T-helper 22 cell (primary cell): Measurements from ENCODE around the gene DMD.
"Not testable (repeated sequence)": the region's sequence is repeated elsewhere in the genome, so short reads cannot be mapped to it uniquely, and the experiment has no call there.

Source experiments
- DNase-seq: peaks from one replicate; pipeline ENCODE4 v3.0.0-alpha.2; 2020; ENCODE audit warnings: low read depth

DMD gene

GRCh38 chrX:33156152-33156726 lies 55.1 kb downstream of the DMD start:
- DNase-seq = no peak

GRCh38 chrX:33149580-33149979 lies 61.8 kb downstream of the DMD start:
- no peak for DNase-seq

- DNase-seq = no peak
Observed at GRCh38 chrX:33149085-33149484, 62.3 kb downstream of the DMD start.

- no peak for DNase-seq
Observed at GRCh38 chrX:33142331-33142730, 69.0 kb downstream of the DMD start.

- no peak for DNase-seq
Observed at GRCh38 chrX:33138677-33139249, 72.6 kb downstream of the DMD start.

DNA sequence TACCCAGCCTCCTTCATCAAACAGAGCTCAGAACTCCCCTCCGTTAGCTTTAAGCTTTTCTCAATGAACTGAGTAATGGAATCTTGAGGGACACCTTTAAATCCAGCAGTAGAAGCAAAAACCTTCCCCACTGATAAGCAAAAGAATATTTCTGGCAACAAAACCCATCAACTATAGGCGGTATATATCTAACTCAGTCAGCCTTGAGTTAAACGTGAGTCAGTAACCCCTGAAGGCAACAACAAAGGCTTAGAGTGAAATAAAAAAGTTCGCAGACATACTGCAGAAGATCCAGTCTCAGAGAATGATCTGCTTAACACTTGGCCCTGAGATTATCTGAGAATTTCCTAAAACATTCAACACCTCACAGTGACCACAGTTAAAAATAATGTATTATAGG lies 77.2 kb downstream of the DMD start:
- DNase-seq = no peak

DNA sequence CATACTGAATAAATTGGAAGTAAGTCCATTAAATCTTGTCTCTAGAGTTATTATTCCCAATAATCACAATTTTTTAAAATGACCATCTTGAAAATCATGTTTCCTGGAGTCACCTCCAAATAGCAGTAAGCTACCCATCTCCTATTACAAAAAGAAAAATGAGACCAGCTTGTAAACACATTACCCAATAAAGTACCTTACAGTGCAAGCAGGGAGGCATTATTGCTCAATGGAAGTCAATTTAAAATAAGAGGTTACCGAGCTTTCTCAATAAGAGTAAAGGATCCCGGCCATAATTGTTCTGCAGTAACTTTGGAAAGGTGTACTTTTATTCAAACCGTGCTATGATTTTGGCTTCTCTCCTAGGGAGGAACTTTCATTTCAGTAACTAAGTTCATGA lies 78.0 kb downstream of the DMD start:
- DNase-seq = no peak

GRCh38 chrX:33132569-33132968 lies 78.8 kb downstream of the DMD start:
- DNase-seq = no peak

DNA sequence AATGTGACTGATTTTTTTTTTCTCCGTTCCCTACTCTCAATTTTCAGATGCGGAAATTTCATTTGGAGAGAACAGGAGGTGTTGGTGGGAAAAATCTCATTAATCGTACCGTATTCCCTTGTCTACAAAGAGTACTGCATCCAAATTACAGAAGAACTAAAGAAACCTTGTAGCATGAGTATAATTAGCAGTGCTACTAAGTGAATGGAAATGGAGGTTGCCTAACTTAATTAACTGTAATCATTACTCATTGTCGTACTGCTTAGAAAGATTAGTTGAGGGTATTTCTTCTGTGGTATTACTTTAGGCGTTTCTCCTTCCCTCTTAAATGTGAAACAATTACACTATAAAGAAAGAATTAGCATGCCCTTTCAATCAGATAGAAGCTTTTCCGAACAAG lies 81.7 kb downstream of the DMD start:
- no peak for DNase-seq

DNA sequence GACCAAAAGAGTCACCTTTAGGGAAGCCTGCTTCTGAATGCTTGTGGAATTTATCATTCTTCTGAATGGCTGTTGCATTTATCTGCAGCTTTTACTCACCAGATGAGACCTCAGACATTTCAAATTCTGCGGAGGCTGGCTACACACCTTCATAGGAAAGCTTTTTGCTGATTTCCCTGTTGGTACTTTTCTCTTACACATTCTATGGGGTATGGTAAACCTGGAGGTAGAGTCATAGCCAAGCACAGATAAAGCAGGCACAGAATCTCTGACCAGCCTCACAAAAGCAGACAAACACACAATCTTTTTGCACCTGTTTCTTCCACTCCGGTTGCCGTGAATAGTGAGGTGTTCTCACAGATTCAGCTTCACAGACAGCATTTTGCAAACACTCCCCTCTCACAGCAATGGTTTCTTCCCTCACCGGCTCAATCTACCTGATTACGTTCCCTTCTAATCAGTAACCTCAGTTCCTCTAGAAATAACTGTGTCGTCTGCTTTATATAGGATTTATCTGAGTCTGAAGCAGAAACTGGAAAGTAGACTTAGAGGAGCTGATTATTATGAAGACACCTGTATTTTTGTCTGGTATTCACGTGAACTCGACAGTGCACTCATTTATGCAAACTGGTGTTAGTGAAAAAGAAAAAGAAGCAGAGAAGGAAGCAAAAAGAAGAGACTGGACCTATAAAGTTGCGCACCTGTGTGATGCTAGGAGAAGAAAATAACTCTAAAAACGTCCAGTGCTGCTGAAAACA lies 83.1 kb downstream of the DMD start:
- no peak for DNase-seq

GRCh38 chrX:33126469-33126868 lies 84.9 kb downstream of the DMD start:
- no peak for DNase-seq

DNA sequence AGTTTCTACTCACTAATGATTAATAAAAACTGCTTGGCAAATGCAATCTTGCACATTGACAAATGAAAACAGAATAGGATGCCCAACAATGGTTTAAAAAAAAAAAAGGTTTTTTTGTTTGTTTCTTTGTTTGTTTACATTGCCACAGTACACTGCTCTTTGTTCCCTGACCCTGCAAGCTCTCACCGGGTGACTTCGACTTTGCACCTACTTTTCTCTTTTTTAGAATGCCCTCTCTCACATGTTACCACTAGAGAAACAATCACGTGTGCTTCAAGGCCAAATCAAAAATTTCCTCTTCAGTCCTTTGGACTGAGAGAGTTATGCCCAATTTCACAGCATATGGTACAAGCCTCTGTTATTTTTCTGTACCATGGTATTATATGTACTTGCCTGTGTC lies 101.5 kb downstream of the DMD start:
- no peak for DNase-seq

DNA sequence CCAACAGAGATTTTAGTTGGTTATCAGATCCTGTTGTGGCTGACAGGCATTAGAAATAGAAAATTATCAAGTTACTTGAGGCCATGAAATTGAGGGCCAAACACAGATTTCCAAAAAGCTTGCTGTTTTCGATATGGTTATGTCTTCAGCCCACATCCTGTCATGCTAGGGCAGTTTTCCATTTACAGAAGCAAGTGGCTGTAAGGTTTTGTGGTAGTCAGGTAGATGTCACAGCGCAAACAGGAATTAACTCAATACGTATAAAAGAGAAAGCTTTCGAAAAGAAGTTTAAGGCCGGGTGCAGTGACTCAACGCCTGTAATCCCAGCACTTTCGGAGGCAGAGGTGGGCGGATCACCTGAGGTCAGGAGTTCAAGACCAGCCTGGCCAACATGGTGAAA lies 104.6 kb downstream of the DMD start:
- no peak for DNase-seq

GRCh38 chrX:33095079-33095478 lies 116.3 kb downstream of the DMD start:
- DNase-seq = no peak

- DNase-seq = no peak
Observed at GRCh38 chrX:33087411-33087810, 123.9 kb downstream of the DMD start.

DNA sequence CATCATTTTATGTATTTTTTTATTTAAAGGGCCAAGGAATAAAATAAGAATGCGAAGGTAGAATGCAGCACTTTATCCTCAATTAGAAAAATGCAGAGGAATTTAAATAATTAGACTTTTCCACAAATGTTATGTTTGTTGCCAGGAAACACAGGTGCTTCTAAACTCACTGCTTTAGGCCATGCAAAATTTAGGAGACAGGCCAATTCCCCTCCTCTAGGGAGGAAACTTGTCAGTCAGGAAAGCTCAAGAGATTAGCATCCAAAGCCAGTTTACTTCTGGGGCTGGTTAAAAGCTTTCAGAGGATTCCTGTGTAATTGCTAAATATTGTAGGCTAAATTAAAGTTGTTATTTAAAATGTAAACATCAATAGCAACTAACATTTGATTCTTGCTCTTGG lies 124.5 kb downstream of the DMD start:
- no peak for DNase-seq

DNA sequence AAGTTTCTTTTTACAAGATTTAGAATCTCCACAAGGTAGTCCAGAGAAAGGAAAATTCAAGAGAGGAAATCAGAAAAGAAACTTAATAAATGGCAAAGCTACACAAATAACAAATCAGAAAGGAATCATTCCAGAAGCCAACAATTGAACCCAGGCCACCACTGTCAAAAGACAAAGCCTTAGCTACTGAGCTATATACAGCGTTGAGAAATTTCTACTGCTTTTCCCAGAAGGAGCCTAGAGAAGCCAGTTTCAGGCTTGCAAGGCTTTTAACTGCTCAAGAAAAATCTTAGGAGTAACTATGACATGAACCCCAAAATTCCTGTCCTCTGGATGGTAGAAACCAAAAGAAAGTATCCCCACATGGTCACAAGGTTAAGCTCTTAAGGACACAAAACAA lies 129.0 kb downstream of the DMD start:
- DNase-seq = no peak

- DNase-seq = no peak
Observed at GRCh38 chrX:33078273-33078672, 133.1 kb downstream of the DMD start.

- DNase-seq = not testable (repeated sequence)
Observed at GRCh38 chrX:33073660-33074059, 137.7 kb downstream of the DMD start.

DNA sequence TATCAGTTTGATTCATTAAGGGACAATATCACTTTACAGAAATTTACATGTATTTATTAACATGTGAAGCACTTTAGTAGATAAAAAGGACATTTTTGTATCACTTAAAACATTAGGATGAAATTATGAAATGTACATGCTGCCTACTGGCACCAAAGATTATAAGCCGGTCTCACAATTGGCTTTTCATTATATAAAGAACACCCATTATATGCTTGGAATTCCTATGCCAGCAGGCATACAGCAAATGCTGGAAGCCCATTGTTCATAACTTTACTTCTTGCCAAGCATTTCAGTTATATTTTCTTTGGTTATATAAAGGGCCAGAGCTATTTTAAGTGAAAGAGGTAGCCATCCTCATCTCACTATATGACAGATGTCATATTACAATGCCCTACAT lies 145.9 kb downstream of the DMD start:
- no peak for DNase-seq

DNA sequence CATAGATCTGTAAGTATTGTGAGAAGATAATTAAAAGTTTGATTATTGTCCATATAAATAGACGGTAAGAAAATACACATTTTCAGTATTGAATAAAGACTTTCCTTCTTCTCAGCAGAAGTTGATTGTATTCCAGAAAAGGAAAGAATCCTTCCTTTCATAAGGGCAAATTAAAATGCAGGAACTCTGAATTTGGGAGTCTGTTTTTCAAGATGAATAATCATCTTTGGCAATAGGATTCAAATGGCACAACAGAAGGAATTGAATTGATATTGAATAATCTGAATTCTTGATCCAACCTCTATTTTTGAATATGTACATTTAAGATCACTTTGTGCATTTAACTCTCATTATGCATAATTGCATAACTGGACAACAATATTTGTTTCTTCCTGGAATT lies 149.3 kb downstream of the DMD start:
- no peak for DNase-seq

- DNase-seq = no peak
Observed at GRCh38 chrX:33053001-33053400, 158.3 kb downstream of the DMD start.

- DNase-seq = no peak
Observed at GRCh38 chrX:33045882-33046281, 165.5 kb downstream of the DMD start.

DNA sequence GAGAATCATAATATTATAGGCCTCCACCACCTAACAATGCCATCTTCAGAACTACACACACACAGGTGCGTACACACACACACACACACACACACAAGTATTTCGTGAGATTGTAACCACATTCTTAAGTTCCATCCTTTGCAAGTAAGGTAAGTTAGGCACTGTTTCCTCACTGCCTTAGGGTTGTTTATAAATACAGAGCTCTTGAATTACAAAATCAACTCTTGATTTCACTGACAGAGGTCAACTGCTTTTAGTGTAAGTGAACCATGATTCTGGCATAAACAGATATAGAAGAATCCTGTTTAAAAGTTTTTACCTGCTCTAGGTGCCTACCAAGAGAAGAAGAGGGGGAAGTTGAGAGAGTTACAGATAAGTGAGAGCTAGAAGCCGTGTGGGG lies 166.1 kb downstream of the DMD start:
- DNase-seq = no peak
